ENCODE measurements around the gene LRRC59.
"Not testable (repeated sequence)": the region's sequence is repeated elsewhere in the genome, so short reads cannot be mapped to it uniquely, and the experiment has no call there.

Gene LRRC59

GRCh38 chr17:50397111-50397918 lies at the start of gene LRRC59:
Gene LRRC59 (minus strand): TSS chr17:50397523. CDS start chr17:50397317, 206 bp downstream.
- DNase-seq (ENCODE audit: low spot score): peak; percentile 95

GRCh38 chr17:50445730-50446325 lies 48.5 kb upstream of the LRRC59 start:
- no peak for DNase-seq (ENCODE audit: low spot score)

GRCh38 chr17:50444841-50445715 lies 47.8 kb upstream of the LRRC59 start:
- no peak for DNase-seq (ENCODE audit: low spot score)

DNA sequence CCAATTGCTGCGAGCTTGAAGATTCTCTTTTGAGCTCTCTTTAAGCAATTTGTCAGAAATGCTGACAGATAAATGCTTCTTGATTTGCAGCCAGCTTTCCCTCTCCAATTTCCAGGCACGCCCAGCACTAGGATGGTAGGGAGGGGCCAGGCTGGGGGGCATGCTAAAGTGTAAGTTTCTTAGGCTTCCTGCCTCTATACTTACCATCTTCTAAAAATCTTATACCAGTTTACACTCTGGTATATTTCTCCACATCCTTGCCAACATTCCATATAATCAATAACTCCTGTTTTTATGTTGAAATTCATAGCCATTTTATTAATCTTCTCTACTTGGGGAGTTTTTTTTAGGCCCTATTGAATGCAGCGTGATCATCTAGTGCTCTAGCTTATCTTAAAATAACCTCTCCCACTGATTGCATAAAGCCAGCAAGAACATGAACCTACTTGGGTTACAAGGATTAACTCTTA lies 46.2 kb upstream of the LRRC59 start:
- no peak for DNase-seq (ENCODE audit: low spot score)

DNA sequence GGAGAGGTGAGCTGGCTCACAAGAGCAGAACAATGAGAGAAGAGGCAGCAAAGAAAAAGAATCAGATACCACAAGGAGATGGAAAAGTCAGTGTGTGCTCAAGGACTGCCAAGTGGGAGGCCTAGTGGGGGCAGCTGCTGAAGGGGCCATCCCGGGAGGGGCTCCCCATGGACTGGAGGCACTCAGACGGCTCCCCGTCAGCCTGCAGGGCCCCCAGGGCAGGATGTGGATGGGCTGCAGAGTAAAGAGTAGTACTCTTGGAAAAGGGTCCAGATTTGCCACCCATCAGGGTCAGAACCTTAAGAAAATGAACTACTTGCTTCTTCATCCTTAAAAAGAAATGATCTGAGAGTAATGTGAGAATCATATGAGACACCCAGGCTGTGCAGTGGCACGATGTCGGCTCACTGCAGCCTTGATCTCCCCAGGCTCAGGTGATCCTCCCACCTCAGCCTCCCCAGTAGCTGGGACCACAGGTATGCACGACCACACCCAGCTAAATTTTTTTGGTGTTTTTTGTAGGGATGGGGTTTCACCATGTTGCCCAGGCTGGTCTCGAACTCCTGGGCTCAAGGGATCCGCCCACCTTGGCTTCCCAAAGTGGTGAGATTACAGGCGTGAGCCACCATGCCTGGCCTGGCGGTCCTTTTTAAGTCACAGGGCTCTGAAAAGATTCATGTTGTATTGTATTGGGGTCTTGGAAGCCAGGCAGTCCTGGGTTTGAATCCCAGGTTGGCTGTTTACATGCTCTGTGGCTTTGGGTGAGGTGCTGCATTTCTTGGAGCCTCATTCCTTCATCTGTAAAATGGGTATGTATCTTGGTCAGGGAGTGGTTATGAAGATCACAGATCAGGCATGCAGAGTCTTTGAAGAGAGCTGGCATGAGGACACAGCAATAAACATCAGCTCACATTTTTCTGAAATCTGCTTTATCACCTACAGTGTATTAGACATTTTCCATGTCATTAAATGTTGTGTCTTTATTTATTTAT lies 43.8 kb upstream of the LRRC59 start:
- DNase-seq (ENCODE audit: low spot score): no peak

DNA sequence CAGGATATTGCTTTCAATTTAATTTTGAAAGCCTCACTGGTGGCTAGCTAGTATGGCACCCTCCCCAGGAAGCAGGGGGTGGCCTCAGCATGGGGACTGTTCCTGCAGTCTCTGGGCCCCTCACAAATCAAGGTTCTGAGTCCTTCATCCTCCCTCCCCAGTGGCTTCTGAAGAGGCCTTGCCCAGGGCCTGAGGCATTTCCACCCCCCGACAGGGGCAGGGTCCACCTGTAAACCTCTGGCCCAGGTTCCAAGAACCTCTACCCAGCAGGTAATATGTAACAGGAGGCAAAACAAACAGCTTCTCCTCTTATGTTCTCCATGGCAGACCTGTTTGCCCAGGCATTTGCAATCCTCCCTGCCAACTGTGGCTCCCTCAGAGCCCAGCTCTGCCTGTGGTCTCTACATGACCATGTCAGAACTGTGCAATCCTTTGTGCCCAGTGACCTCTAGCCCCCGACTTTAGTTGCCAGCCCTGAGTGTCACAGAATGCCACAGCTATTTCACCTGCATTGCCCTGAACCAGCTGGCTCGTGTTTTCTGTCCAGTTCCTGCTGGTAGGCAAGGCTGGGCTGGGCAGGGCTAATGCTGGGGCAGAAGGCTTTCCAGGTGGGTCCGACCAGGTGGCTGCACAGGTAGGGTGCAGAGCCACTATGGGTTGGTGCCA lies 43.0 kb upstream of the LRRC59 start:
- no peak for DNase-seq (ENCODE audit: low spot score)

GRCh38 chr17:50439008-50439407 lies 41.7 kb upstream of the LRRC59 start:
- no peak for DNase-seq (ENCODE audit: low spot score)

- no peak for DNase-seq (ENCODE audit: low spot score)
Observed at GRCh38 chr17:50437409-50437808, 40.1 kb upstream of the LRRC59 start.

GRCh38 chr17:50432125-50432762 lies 34.9 kb upstream of the LRRC59 start:
- DNase-seq (ENCODE audit: low spot score): no peak

DNA sequence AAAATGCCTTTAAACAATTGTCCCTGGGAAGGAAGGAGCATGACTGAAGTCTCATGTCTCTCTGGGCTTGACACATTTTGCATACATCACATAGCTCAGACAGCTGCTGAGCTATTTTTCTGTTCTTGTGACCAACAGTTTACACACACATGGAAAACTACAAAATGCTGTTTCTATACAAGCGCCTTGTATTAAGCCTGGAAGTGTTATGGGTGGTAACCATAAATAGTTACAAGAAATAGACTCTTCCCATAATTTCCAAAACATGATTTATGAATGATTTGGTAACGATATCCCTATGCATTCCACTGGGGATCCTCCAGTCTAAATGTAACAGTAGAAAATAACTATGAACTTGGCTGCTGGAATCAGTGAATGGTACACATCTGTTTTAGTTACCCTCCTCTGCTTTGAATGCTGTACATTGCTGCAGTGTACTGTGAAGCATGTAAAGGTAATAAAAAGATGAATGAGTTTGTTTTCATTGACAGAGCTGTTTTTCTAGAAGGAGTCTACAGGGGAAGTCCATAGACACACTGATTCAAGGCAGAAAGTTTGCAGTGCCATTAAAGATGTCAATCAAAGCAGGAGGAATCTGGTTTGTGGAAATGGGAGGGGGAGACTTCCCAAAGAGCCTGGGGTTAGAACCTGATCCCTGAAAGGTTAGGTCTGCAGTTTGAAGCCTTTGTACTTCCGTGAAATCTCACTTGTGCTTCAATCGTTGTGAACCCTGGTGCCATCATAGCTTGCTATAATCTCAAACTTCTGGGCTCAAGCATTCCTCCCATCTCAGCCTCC lies 33.7 kb upstream of the LRRC59 start:
- no peak for DNase-seq (ENCODE audit: low spot score)

GRCh38 chr17:50429793-50430192 lies 32.5 kb upstream of the LRRC59 start:
- DNase-seq (ENCODE audit: low spot score): no peak

- no peak for DNase-seq (ENCODE audit: low spot score)
Observed at GRCh38 chr17:50428831-50429424, 31.6 kb upstream of the LRRC59 start.

DNA sequence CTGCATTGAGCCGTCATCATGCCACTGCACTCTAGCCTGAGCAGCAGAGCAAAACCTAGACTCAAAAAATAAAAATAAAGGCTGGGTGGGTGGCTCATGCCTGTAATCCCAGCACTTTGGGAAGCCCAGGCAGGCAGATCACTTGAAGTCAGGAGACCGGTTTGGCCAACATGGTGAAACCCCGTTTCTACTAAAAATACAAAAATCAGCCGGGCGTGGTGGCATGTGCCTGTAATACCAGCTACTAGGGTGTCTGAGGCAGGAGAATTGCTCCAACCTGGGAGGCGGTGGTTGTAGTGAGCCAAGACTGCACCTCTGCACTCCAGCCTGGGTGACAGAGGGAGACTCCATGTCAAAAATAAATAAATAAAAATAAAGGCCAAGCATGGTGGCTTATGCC lies 30.8 kb upstream of the LRRC59 start:
- DNase-seq (ENCODE audit: low spot score): not testable (repeated sequence)

GRCh38 chr17:50426814-50427787 lies 29.8 kb upstream of the LRRC59 start:
- DNase-seq (ENCODE audit: low spot score): peak; percentile 62

GRCh38 chr17:50426472-50426782 lies 29.1 kb upstream of the LRRC59 start:
- DNase-seq (ENCODE audit: low spot score): no peak

GRCh38 chr17:50425682-50426471 lies 28.6 kb upstream of the LRRC59 start, which contains the start of gene ACSF2:
Gene ACSF2 (plus strand): TSS chr17:50426218. CDS start chr17:50426262, 44 bp downstream.
- peak; percentile 86 for DNase-seq (ENCODE audit: low spot score)
